ENCODE data around the gene LMTK3.

Gene LMTK3

GRCh38 chr19:48518207-48518606 is 6.6 kb upstream of the LMTK3 start:
- Histone ChIP-seq H3K9ac (ENCODE audit: low read length in 5 of 5) (no peak overlapping the region), H3K27me3 (ENCODE audit: control insufficient read depth in 5 of 5, insufficient read depth in 4 of 5, low read length in 5 of 5) (peaks cover 0 to 10% (median 4%) of the 10 kb centered on the region in 5 donors), H3K9me3 (ENCODE audit: control insufficient read depth in 5 of 5, low read length in 5 of 5) (no peaks in the 10 kb centered on the region), H3K4me3 (ENCODE audit: low read depth in 1 of 5, low read length in 5 of 5) (no peak overlapping the region), H3K4me1 (ENCODE audit: control insufficient read depth in 5 of 5, insufficient read depth in 5 of 5, low read length in 5 of 5) (peaks cover 0 to 10% (median 8%) of the 10 kb centered on the region in 5 donors), H3K36me3 (ENCODE audit: control insufficient read depth in 5 of 5, insufficient read depth in 5 of 5, low read length in 5 of 5) (no peaks in the 10 kb centered on the region), H3K27ac (ENCODE audit: low read depth, low read length) (no peak overlapping the region)

GRCh38 chr19:48516536-48516935 is 4.9 kb upstream of the LMTK3 start:
- H3K4me1 ChIP-seq (ENCODE audit: control insufficient read depth in 5 of 5, insufficient read depth in 5 of 5, low read length in 5 of 5): peaks cover 0 to 11% (median 8%) of the 10 kb centered on the region in 5 donors
- H3K4me3 ChIP-seq (ENCODE audit: low read depth in 1 of 5, low read length in 5 of 5): no peak overlapping the region
- H3K36me3 ChIP-seq (ENCODE audit: control insufficient read depth in 5 of 5, insufficient read depth in 5 of 5, low read length in 5 of 5): no peaks in the 10 kb centered on the region

GRCh38 chr19:48514123-48514458 is 2.5 kb upstream of the LMTK3 start:
- no peaks in the 10 kb centered on the region for H3K9me3 ChIP-seq (ENCODE audit: control insufficient read depth in 5 of 5, low read length in 5 of 5)
- H3K27ac ChIP-seq (ENCODE audit: low read depth, low read length): no peak overlapping the region
- no peak overlapping the region for H3K9ac ChIP-seq (ENCODE audit: low read length in 5 of 5)
- H3K4me3 ChIP-seq (ENCODE audit: low read depth in 1 of 5, low read length in 5 of 5): peak overlapping the region in 3 of 5 donors; percentile 22 to 67 (median 58)
- peaks cover 8 to 36% (median 25%) of the 10 kb centered on the region in 5 donors for H3K27me3 ChIP-seq (ENCODE audit: control insufficient read depth in 5 of 5, insufficient read depth in 4 of 5, low read length in 5 of 5)
- H3K4me1 ChIP-seq (ENCODE audit: control insufficient read depth in 5 of 5, insufficient read depth in 5 of 5, low read length in 5 of 5): peaks cover 0 to 16% (median 12%) of the 10 kb centered on the region in 5 donors
- H3K36me3 ChIP-seq (ENCODE audit: control insufficient read depth in 5 of 5, insufficient read depth in 5 of 5, low read length in 5 of 5): no peaks in the 10 kb centered on the region

More at GRCh38 chr19:48516536-48516935, 4.9 kb upstream of the LMTK3 start:
- Histone ChIP-seq H3K27ac (ENCODE audit: low read depth, low read length) (no peak overlapping the region), H3K9me3 (ENCODE audit: control insufficient read depth in 5 of 5, low read length in 5 of 5) (no peaks in the 10 kb centered on the region), H3K27me3 (ENCODE audit: control insufficient read depth in 5 of 5, insufficient read depth in 4 of 5, low read length in 5 of 5) (peaks cover 8 to 24% (median 18%) of the 10 kb centered on the region in 5 donors), H3K9ac (ENCODE audit: low read length in 5 of 5) (no peak overlapping the region)

- no peaks in the 10 kb centered on the region for H3K9me3 ChIP-seq (ENCODE audit: control insufficient read depth in 5 of 5, low read length in 5 of 5)
- no peaks in the 10 kb centered on the region for H3K36me3 ChIP-seq (ENCODE audit: control insufficient read depth in 5 of 5, insufficient read depth in 5 of 5, low read length in 5 of 5)
- peaks cover 8 to 36% (median 25%) of the 10 kb centered on the region in 5 donors for H3K27me3 ChIP-seq (ENCODE audit: control insufficient read depth in 5 of 5, insufficient read depth in 4 of 5, low read length in 5 of 5)
- peak overlapping the region; percentile 22 to 67 (median 58) for H3K4me3 ChIP-seq (ENCODE audit: low read depth in 1 of 5, low read length in 5 of 5)
- H3K4me1 ChIP-seq (ENCODE audit: control insufficient read depth in 5 of 5, insufficient read depth in 5 of 5, low read length in 5 of 5): peaks cover 0 to 16% (median 12%) of the 10 kb centered on the region in 5 donors
- H3K9ac ChIP-seq (ENCODE audit: low read length in 5 of 5): peak overlapping the region in 2 of 5 donors; percentile 2 to 37
- no peak overlapping the region for H3K27ac ChIP-seq (ENCODE audit: low read depth, low read length)
Measured at GRCh38 chr19:48513289-48514122, 1.9 kb upstream of the LMTK3 start.

GRCh38 chr19:48512504-48513288 is 1.1 kb upstream of the LMTK3 start:
- H3K27ac ChIP-seq (ENCODE audit: low read depth, low read length): no peak overlapping the region
- peaks cover 8 to 36% (median 25%) of the 10 kb centered on the region in 5 donors for H3K27me3 ChIP-seq (ENCODE audit: control insufficient read depth in 5 of 5, insufficient read depth in 4 of 5, low read length in 5 of 5)
- no peak overlapping the region for H3K4me3 ChIP-seq (ENCODE audit: low read depth in 1 of 5, low read length in 5 of 5)
- peaks cover 0 to 16% (median 12%) of the 10 kb centered on the region in 5 donors for H3K4me1 ChIP-seq (ENCODE audit: control insufficient read depth in 5 of 5, insufficient read depth in 5 of 5, low read length in 5 of 5)
- no peak overlapping the region for H3K9ac ChIP-seq (ENCODE audit: low read length in 5 of 5)
- no peaks in the 10 kb centered on the region for H3K9me3 ChIP-seq (ENCODE audit: control insufficient read depth in 5 of 5, low read length in 5 of 5)
- no peaks in the 10 kb centered on the region for H3K36me3 ChIP-seq (ENCODE audit: control insufficient read depth in 5 of 5, insufficient read depth in 5 of 5, low read length in 5 of 5)

GRCh38 chr19:48511321-48511731 is 309 bp downstream of the LMTK3 start:
- Histone ChIP-seq H3K4me3 (ENCODE audit: low read depth in 1 of 5, low read length in 5 of 5) (no peak overlapping the region), H3K27me3 (ENCODE audit: control insufficient read depth in 5 of 5, insufficient read depth in 4 of 5, low read length in 5 of 5) (peaks cover 8 to 36% (median 25%) of the 10 kb centered on the region in 5 donors), H3K36me3 (ENCODE audit: control insufficient read depth in 5 of 5, insufficient read depth in 5 of 5, low read length in 5 of 5) (no peaks in the 10 kb centered on the region), H3K4me1 (ENCODE audit: control insufficient read depth in 5 of 5, insufficient read depth in 5 of 5, low read length in 5 of 5) (peaks cover 0 to 16% (median 12%) of the 10 kb centered on the region in 5 donors), H3K9me3 (ENCODE audit: control insufficient read depth in 5 of 5, low read length in 5 of 5) (no peaks in the 10 kb centered on the region), H3K27ac (ENCODE audit: low read depth, low read length) (no peak overlapping the region), H3K9ac (ENCODE audit: low read length in 5 of 5) (no peak overlapping the region)

- no peak overlapping the region for H3K4me3 ChIP-seq (ENCODE audit: low read depth in 1 of 5, low read length in 5 of 5)
- H3K9ac ChIP-seq (ENCODE audit: low read length in 5 of 5): no peak overlapping the region
- no peaks in the 10 kb centered on the region for H3K9me3 ChIP-seq (ENCODE audit: control insufficient read depth in 5 of 5, low read length in 5 of 5)
- H3K36me3 ChIP-seq (ENCODE audit: control insufficient read depth in 5 of 5, insufficient read depth in 5 of 5, low read length in 5 of 5): no peaks in the 10 kb centered on the region
- H3K27me3 ChIP-seq (ENCODE audit: control insufficient read depth in 5 of 5, insufficient read depth in 4 of 5, low read length in 5 of 5): peaks cover 8 to 36% (median 25%) of the 10 kb centered on the region in 5 donors
- H3K4me1 ChIP-seq (ENCODE audit: control insufficient read depth in 5 of 5, insufficient read depth in 5 of 5, low read length in 5 of 5): peaks cover 0 to 16% (median 12%) of the 10 kb centered on the region in 5 donors
- no peak overlapping the region for H3K27ac ChIP-seq (ENCODE audit: low read depth, low read length)
Measured at GRCh38 chr19:48510421-48511268, 990 bp downstream of the LMTK3 start.

GRCh38 chr19:48509467-48510194 is 2.0 kb downstream of the LMTK3 start:
- H3K27ac ChIP-seq (ENCODE audit: low read depth, low read length): no peak overlapping the region
- no peak overlapping the region for H3K4me3 ChIP-seq (ENCODE audit: low read depth in 1 of 5, low read length in 5 of 5)
- H3K9ac ChIP-seq (ENCODE audit: low read length in 5 of 5): no peak overlapping the region

More at GRCh38 chr19:48509467-48510194, 2.0 kb downstream of the LMTK3 start:
- H3K27me3 ChIP-seq (ENCODE audit: control insufficient read depth in 5 of 5, insufficient read depth in 4 of 5, low read length in 5 of 5): peaks cover 8 to 36% (median 25%) of the 10 kb centered on the region in 5 donors
- H3K36me3 ChIP-seq (ENCODE audit: control insufficient read depth in 5 of 5, insufficient read depth in 5 of 5, low read length in 5 of 5): no peaks in the 10 kb centered on the region
- H3K4me1 ChIP-seq (ENCODE audit: control insufficient read depth in 5 of 5, insufficient read depth in 5 of 5, low read length in 5 of 5): peaks cover 0 to 16% (median 12%) of the 10 kb centered on the region in 5 donors
- H3K9me3 ChIP-seq (ENCODE audit: control insufficient read depth in 5 of 5, low read length in 5 of 5): no peaks in the 10 kb centered on the region

Measured in subcutaneous abdominal adipose tissue (tissue), 5 donors.